Spleen (tissue), 11 donors: ENCODE data around the gene GRIA4. TPM values are rescaled to one million over a fixed set of nuclear protein-coding genes. Genes with fewer than 3 reads are reported as not detected.

Source experiments
- DNase-seq: peaks from one replicate; pipeline ENCODE4 v3.0.0-alpha.2; 2020
- H3K27ac ChIP-seq, 8 donors: fragments of 200-600 bp; sonication (generic) in 7 of 8; 1 replicate in 4 of 8; 2 replicates in 4 of 8; pipeline versions ENCODE4 v1.5.0 to v1.8.0; 2016 to 2021; ENCODE audit warnings: inconsistent platforms in 4 of 8, mild to moderate bottlenecking in 4 of 8, moderate library complexity in 1 of 8
- H3K27me3 ChIP-seq, 7 donors: fragments of 200-600 bp; sonication (generic) in 6 of 7; replicated peaks in 1 of 7; 1 replicate in 4 of 7; 2 replicates in 3 of 7; pipeline versions ENCODE4 v1.5.0 to v1.8.0; 2016 to 2021; ENCODE audit warnings: inconsistent platforms in 3 of 7, mild to moderate bottlenecking in 1 of 7
- H3K36me3 ChIP-seq, 6 donors: fragments of 200-600 bp; sonication (generic) in 5 of 6; 1 replicate in 4 of 6; 2 replicates in 2 of 6; pipeline versions ENCODE4 v1.5.0 to v1.8.0; 2016 to 2021; ENCODE audit warnings: inconsistent platforms in 2 of 6
- H3K4me1 ChIP-seq, 6 donors: fragments of 200-600 bp; sonication (generic) in 5 of 6; 1 replicate in 3 of 6; 2 replicates in 3 of 6; pipeline versions ENCODE4 v1.5.0 to v1.8.0; 2016 to 2021; ENCODE audit warnings: inconsistent platforms in 3 of 6
- H3K4me3 ChIP-seq, 8 donors: fragments of 200-600 bp; sonication (generic) in 7 of 8; 1 replicate in 4 of 8; 2 replicates in 4 of 8; pipeline versions ENCODE4 v1.5.0 to v1.8.0; 2016 to 2021; ENCODE audit warnings: inconsistent platforms in 4 of 8, mild to moderate bottlenecking in 4 of 8, moderate library complexity in 2 of 8
- H3K9me3 ChIP-seq, 8 donors: fragments of 200-600 bp; sonication (generic) in 7 of 8; 1 replicate in 4 of 8; 2 replicates in 4 of 8; pipeline versions ENCODE4 v1.5.0 to v1.8.0; 2016 to 2021; ENCODE audit warnings: inconsistent platforms in 4 of 8
- CTCF ChIP-seq, 11 experiments: fragments of 200-600 bp in 7 of 11; fragments of 450-650 bp in 4 of 11; sonication (generic) in 4 of 11; IDR thresholded peaks in 8 of 11; conservative IDR thresholded peaks in 3 of 11; 1 replicate in 7 of 11; 2 replicates in 4 of 11; pipeline versions ENCODE4 v1.4.0 to v1.8.0; 2016 to 2021; ENCODE audit warnings: antibody characterized with exemption in 11 of 11, inconsistent platforms in 4 of 11, mild to moderate bottlenecking in 1 of 11
- POLR2A ChIP-seq, 3 donors: fragments of 450-650 bp; IDR thresholded peaks; one replicate each; pipeline ENCODE4 v1.5.1; 2017; ENCODE audit warnings: antibody characterized with exemption in 3 of 3, mild to moderate bottlenecking in 1 of 3
- POLR2AphosphoS5 ChIP-seq, 3 donors: sonication (generic); formaldehyde crosslinking; IDR thresholded peaks; one replicate each; pipeline ENCODE4 v1.5.1; 2017; ENCODE audit warnings: antibody characterized with exemption in 3 of 3
- WGBS, 5 donors: extraction: QIAGEN DNeasy Blood & Tissue Kit in 3 of 5; methylation state at CpG; one replicate each; pipeline versions ENCODE4 v1.1.5 to v1.1.7; 2013 to 2018; 5-methylcytosine and 5-hydroxymethylcytosine counted together
- intact Hi-C: fragments of 100-400 bp; cut with DNase I; formaldehyde crosslinking; loops from one replicate; pipeline ENCODE4 v1.15.0; 2023; ENCODE audit warnings: low total_unique reads
- polyA plus RNA-seq, 3 donors: library from polyadenylated mRNA; stranded (reverse); fragments of 200-250 nt; gene quantifications; one replicate each; pipeline ENCODE4 v1.2.1, GENCODE V29; 2013
- total RNA-seq, 7 donors: library from RNA; depleted of rRNA in 3 of 7; stranded (reverse); fragments of >200 nt in 3 of 7; fragmentation: NEBNext Ultra II Directional in 4 of 7; extraction: Animal tissue kit (Norgen Biotek cat#: 25700) in 4 of 7; gene quantifications; one replicate each; pipeline versions ENCODE4 v1.1.0 to v1.2.1, GENCODE V29; 2016 to 2021
- donor health status: healthy with polysubstance abuse.
- donor health status: DM: no; HTN: no; CAD: no; lungs with moderate emphysema.
- donor health status: DM: no; HTN: no; CAD: no.
- donor health status: Bipolar disorder and iron deficiency.
- donor health status: healthy.
- donor health status: DM: no; HTN: no; CAD: no.
- donor health status: DM: yes; HTN: yes; CAD: no.

Gene GRIA4
- total and polyA plus RNA-seq, 10 donors: not detected

DNA sequence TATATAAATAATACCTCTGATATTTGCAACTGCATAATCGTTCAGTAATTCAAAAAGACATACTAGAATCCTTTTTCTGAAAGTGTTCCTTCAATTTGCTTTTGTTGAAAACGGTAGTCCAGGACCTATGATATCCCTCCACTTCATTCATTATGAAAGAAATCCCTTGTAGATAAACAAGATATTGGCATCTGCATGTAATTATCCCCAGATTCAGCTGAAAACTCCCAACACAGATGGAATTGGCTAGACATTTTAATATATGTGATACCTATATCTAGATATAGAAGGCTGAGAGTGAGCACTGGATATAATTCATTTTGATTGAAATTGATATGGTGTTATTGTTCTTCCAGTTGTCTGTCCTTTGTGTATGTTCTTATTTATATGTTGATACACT is 302.8 kb downstream of the GRIA4 start:
- no peaks in the 10 kb centered on the region for H3K4me1 ChIP-seq
- H3K9me3 ChIP-seq: no peaks in the 10 kb centered on the region
- intact Hi-C loops: no loop called here
- 74 to 89% (median 76%) methylated on average over 2 of the region's 2 CpGs for WGBS, 5 donors
- H3K36me3 ChIP-seq: no peaks in the 10 kb centered on the region
- H3K4me3 ChIP-seq: no peak overlapping the region
- TF ChIP-seq POLR2A (IDR thresholded peaks at IDR 0.05): no peak
- TF ChIP-seq CTCF (IDR thresholded peaks at IDR 0.05 in 8 of 11, conservative IDR thresholded peaks at IDR 0.05 in 3 of 11): no peak
- no peak for TF ChIP-seq POLR2AphosphoS5 (IDR thresholded peaks at IDR 0.05)
- no peaks in the 10 kb centered on the region for H3K27me3 ChIP-seq
- no peak for DNase-seq
- H3K27ac ChIP-seq: no peak overlapping the region

DNA sequence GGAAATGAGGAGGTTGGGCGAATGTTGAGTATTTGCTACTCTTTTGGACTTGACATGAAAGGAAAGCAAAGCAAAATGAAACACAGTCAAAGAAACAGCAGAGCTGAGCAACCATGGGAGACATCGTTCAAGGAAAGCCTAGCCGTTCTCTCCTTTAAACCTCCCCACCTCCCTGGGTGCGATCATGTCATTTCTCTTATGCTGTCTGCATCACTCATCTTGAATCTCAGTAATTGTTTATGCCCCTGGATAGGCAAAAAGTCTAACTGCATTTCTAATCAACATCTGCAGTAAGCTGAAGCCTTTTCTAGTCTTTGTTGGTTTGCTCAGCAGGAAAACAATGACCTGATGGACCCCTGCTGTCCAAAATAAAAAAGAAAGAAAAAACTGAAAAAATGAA is 305.1 kb downstream of the GRIA4 start:
- Histone ChIP-seq H3K9me3 (no peaks in the 10 kb centered on the region), H3K36me3 (no peaks in the 10 kb centered on the region), H3K4me3 (no peak overlapping the region), H3K27ac (no peak overlapping the region), H3K27me3 (no peaks in the 10 kb centered on the region), H3K4me1 (no peaks in the 10 kb centered on the region)
- 77 to 88% (median 85%) methylated on average over 4 of the region's 4 CpGs for whole genome bisulfite sequencing, 5 donors
- no peak for TF ChIP-seq POLR2AphosphoS5 (IDR thresholded peaks at IDR 0.05)
- no peak for TF ChIP-seq POLR2A (IDR thresholded peaks at IDR 0.05)
- no peak for TF ChIP-seq CTCF (IDR thresholded peaks at IDR 0.05 in 8 of 11, conservative IDR thresholded peaks at IDR 0.05 in 3 of 11)
- intact Hi-C loops: no loop called here
- DNase-seq: no peak

DNA sequence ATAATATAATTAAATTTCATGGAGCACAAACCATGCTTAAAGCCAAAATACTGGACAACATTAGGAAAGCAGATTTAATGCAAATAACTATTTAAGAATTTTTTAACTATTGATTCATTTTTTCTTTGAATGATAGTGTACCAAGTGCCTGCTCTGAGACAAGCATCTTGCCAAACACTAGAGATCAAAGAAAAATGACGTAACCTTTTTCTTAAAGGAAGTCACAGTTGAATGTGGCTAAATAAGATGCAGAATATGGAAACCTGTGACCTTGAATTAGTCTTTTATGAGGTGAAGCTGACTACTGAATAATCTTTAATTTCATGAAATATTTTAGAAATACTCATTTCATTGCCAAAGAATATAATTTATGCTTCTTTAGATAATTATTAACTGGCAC is 308.2 kb downstream of the GRIA4 start:
- H3K9me3 ChIP-seq: no peaks in the 10 kb centered on the region
- no peak overlapping the region for H3K4me3 ChIP-seq
- no peaks in the 10 kb centered on the region for H3K27me3 ChIP-seq
- H3K36me3 ChIP-seq: no peaks in the 10 kb centered on the region
- DNase-seq: no peak
- no peak overlapping the region for H3K27ac ChIP-seq
- no peaks in the 10 kb centered on the region for H3K4me1 ChIP-seq
- TF ChIP-seq CTCF (IDR thresholded peaks at IDR 0.05 in 8 of 11, conservative IDR thresholded peaks at IDR 0.05 in 3 of 11) (no peak), POLR2AphosphoS5 (IDR thresholded peaks at IDR 0.05) (no peak), POLR2A (IDR thresholded peaks at IDR 0.05) (no peak)
- WGBS, 5 donors: 59 to 80% (median 76%) methylated on average over 1 of the region's 1 CpG
- intact Hi-C loops: no loop called here

- no peak for TF ChIP-seq POLR2A (IDR thresholded peaks at IDR 0.05)
- no peak for TF ChIP-seq CTCF (IDR thresholded peaks at IDR 0.05 in 8 of 11, conservative IDR thresholded peaks at IDR 0.05 in 3 of 11)
- no peak for TF ChIP-seq POLR2AphosphoS5 (IDR thresholded peaks at IDR 0.05)
- Histone ChIP-seq H3K36me3 (no peaks in the 10 kb centered on the region), H3K27me3 (no peaks in the 10 kb centered on the region), H3K27ac (no peak overlapping the region), H3K4me1 (no peaks in the 10 kb centered on the region), H3K4me3 (no peak overlapping the region), H3K9me3 (no peaks in the 10 kb centered on the region)
- intact Hi-C loops: no loop called here
- DNase-seq: no peak
These were observed 308.7 kb downstream of the GRIA4 start for GRCh38 chr11:105918600-105918999.
